Inflammatory macrophage treated with lipopolysaccharide for 1 hour (primary cell): Measurements from ENCODE around the gene CWC22.
A peak's percentile ranks its signal among the peaks of the same experiment; 100 is the strongest.
"Not testable (repeated sequence)": the region's sequence is repeated elsewhere in the genome, so short reads cannot be mapped to it uniquely, and the experiment has no call there.

Source experiments
- DNase-seq, 2 donors: peaks; one replicate each; pipeline ENCODE4 v3.0.0-alpha.2; 2020 to 2022

The CWC22 gene

GRCh38 chr2:180002198-180002770 is 4.8 kb downstream of the CWC22 start:
- peak in 1 of 2 donors; percentile 20 for DNase-seq

GRCh38 chr2:180001726-180002125 is 5.4 kb downstream of the CWC22 start:
- peak; percentile 7 to 10 for DNase-seq

GRCh38 chr2:180000434-180000833 is 6.7 kb downstream of the CWC22 start:
- DNase-seq = no peak

- no peak for DNase-seq
Measured at GRCh38 chr2:179999000-179999399, 8.1 kb downstream of the CWC22 start.

GRCh38 chr2:179995741-179996515 is 11.2 kb downstream of the CWC22 start:
- peak in 1 of 2 donors; percentile 39 for DNase-seq

GRCh38 chr2:179991344-179991743 is 15.8 kb downstream of the CWC22 start:
- peak; percentile 16 to 17 for DNase-seq

GRCh38 chr2:179990676-179991317 is 16.3 kb downstream of the CWC22 start:
- no peak for DNase-seq

- no peak for DNase-seq
Measured at GRCh38 chr2:179987916-179988315, 19.2 kb downstream of the CWC22 start.

GRCh38 chr2:179985163-179985820 is 21.8 kb downstream of the CWC22 start:
- DNase-seq = no peak

GRCh38 chr2:179983250-179983932 is 23.7 kb downstream of the CWC22 start:
- no peak for DNase-seq

- DNase-seq = no peak
Measured at GRCh38 chr2:179981085-179981484, 26.0 kb downstream of the CWC22 start.

GRCh38 chr2:179974761-179975160 is 32.3 kb downstream of the CWC22 start:
- no peak for DNase-seq

- DNase-seq = no peak
Measured at GRCh38 chr2:179966778-179967394, 40.2 kb downstream of the CWC22 start.

- no peak for DNase-seq
Measured at GRCh38 chr2:179965291-179966258, 41.5 kb downstream of the CWC22 start.

- peak; percentile 2 to 24 for DNase-seq
Measured at GRCh38 chr2:179963626-179964025, 43.5 kb downstream of the CWC22 start.

GRCh38 chr2:179958251-179958650 is 48.8 kb downstream of the CWC22 start:
- not testable (repeated sequence) for DNase-seq

GRCh38 chr2:179954026-179954425 is 53.1 kb downstream of the CWC22 start:
- no peak for DNase-seq

GRCh38 chr2:179953359-179953758 is 53.7 kb downstream of the CWC22 start:
- DNase-seq = no peak

GRCh38 chr2:179952658-179953057 is 54.4 kb downstream of the CWC22 start:
- no peak for DNase-seq

- no peak for DNase-seq
Measured at GRCh38 chr2:179951680-179952079, 55.4 kb downstream of the CWC22 start.

- DNase-seq = no peak
Measured at GRCh38 chr2:179950391-179950790, 56.7 kb downstream of the CWC22 start.
